Osteocyte (in vitro differentiated cells): Measurements from ENCODE around the gene INCA1. TPM values are rescaled to one million over a fixed set of nuclear protein-coding genes. Genes with fewer than 3 reads are reported as not detected.

ENCODE experiments used
- DNase-seq: peaks from one replicate; pipeline ENCODE4 v3.0.0; 2021; ENCODE audit warnings: mixed read lengths; ENCODE audit not compliant: unreplicated experiment; ENCODE audit errors: extremely low spot score
- H3K27ac Mint-ChIP-seq: one replicate; pipeline ENCODE4 v1.8.0; 2021; ENCODE audit warnings: mild to moderate bottlenecking, mixed read lengths; ENCODE audit not compliant: unreplicated experiment
- H3K27me3 Mint-ChIP-seq: one replicate; pipeline ENCODE4 v1.8.0; 2021; ENCODE audit warnings: mixed read lengths; ENCODE audit not compliant: unreplicated experiment
- H3K36me3 Mint-ChIP-seq: one replicate; pipeline ENCODE4 v1.8.0; 2021; ENCODE audit warnings: mixed read lengths; ENCODE audit not compliant: unreplicated experiment
- H3K4me1 Mint-ChIP-seq: one replicate; pipeline ENCODE4 v1.8.0; 2021; ENCODE audit warnings: mixed read lengths; ENCODE audit not compliant: unreplicated experiment
- H3K4me3 Mint-ChIP-seq: one replicate; pipeline ENCODE4 v1.8.0; 2021; ENCODE audit warnings: mild to moderate bottlenecking, moderate library complexity, mixed read lengths; ENCODE audit not compliant: unreplicated experiment
- H3K9me3 Mint-ChIP-seq: one replicate; pipeline ENCODE4 v1.8.0; 2021; ENCODE audit warnings: mixed read lengths; ENCODE audit not compliant: unreplicated experiment
- CTCF ChIP-seq: fragments of 200-600 bp; sonication (generic); IDR thresholded peaks from 2 replicates; pipeline ENCODE4 v1.5.0; 2021; ENCODE audit warnings: antibody characterized with exemption, mild to moderate bottlenecking, moderate library complexity
- total RNA-seq: library from RNA; stranded (reverse); gene quantifications from 2 replicates; pipeline ENCODE4 v1.2.1, GENCODE V29; 2021

The INCA1 gene
- total RNA-seq, 1 donor from 2014 or later: 1.8 TPM

DNA sequence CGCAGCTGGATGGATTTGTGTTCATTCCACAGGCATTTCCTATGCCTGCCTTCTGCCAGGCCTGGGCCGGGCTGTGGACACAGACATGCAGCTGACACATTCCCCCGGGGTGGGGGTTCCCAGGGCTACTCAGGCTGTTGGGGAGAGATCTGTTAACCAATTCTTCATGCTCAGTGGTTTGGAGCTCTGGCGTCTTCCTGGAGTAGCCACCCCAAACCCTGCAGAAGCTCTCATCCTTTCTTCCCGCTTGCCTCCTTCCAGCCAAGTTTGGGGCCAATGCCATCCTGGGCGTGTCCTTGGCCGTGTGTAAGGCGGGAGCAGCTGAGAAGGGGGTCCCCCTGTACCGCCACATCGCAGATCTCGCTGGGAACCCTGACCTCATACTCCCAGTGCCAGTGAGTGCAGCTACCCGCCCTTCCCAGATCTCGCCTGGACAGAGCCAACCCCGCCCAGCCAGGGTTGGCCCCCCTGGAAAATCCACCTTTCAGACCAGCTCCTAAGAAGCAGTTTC is 43.8 kb downstream of the INCA1 start:
- peaks cover 28% of the 10 kb centered on the region for H3K4me1 Mint-ChIP-seq
- no peaks in the 10 kb centered on the region for H3K36me3 Mint-ChIP-seq
- H3K27ac Mint-ChIP-seq: peak overlapping the region; percentile 61
- DNase-seq: no peak
- no peak for TF ChIP-seq CTCF
- no peaks in the 10 kb centered on the region for H3K9me3 Mint-ChIP-seq
- H3K4me3 Mint-ChIP-seq: no peak overlapping the region
- no peaks in the 10 kb centered on the region for H3K27me3 Mint-ChIP-seq

GRCh38 chr17:4951486-4951885 is 45.8 kb downstream of the INCA1 start:
- Mint-ChIP-seq H3K9me3 (no peaks in the 10 kb centered on the region), H3K36me3 (peaks cover 5% of the 10 kb centered on the region), H3K4me1 (peaks cover 34% of the 10 kb centered on the region), H3K27ac (no peak overlapping the region), H3K27me3 (no peaks in the 10 kb centered on the region), H3K4me3 (peak overlapping the region; percentile 65)
- TF ChIP-seq CTCF: no peak
- no peak for DNase-seq

DNA sequence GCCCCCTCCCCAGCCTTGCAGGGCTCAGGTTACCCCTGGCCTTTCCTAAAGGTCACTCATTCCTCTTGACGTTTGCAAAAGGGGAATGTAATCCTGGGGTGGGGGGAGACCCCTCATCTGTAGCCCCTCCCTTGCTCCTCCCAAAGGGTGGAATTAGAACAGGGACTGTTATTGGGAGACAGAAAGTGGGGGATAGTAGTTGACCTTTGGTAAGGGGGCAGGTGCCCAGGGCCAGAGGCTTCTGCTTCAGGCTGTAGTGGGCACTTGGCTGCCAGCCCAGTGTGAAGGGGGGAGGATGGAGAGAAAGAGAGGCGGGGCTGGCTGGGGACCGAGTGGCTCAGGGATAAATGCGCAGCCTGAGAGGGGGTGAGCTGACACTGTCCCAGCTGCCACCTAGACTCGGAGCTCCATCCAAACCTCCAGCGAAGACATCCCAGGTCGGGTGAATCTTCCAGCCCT is 46.5 kb downstream of the INCA1 start, which contains the start of gene ENO3:
Gene ENO3, plus strand, starts transcription at position 374 of the 459 bp plus-strand sequence. CDS start 711 bp downstream, outside the sequence.
- Mint-ChIP-seq H3K4me3 (peak within 1 kb of the TSS; percentile 65), H3K27me3 (no peaks in the 10 kb centered on the region), H3K27ac (peak within 1 kb of the TSS; percentile 76), H3K9me3 (no peaks in the 10 kb centered on the region), H3K36me3 (peaks cover 5% of the 10 kb centered on the region), H3K4me1 (peaks cover 40% of the 10 kb centered on the region)
- no peak for TF ChIP-seq CTCF
- DNase-seq: no peak

DNA sequence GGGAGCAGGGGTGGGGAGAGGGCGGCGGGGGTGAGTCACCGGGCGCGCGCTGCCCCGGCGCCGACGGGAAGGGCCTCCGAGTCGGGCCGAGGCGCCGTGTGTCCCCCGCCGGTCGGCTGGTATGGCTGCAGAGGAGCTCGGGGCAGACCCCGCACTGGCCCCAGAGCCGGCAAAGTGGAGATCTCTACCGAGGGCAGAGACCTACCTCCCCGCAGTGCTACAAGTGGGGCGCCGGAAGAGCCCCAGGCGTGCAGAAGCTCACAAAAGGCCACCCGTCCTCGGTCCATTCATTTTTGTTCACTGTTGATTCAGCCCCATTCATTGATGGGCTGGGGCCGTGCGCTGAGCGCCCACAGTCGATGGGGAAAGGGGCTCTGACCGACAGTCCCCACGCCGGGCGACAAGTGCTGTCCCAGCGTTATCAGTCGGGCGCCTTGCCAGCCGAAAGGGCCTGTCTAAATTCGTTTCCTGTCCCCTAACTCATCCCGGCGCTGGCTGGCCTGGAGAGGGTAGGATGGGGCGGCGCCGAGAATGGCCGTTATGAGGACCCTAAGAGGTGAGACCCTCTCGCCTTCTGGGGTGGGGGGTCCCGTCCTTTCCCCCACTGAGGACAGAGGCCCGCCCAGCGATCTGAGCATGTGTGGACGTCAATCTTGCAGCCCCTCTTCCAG is 47.1 kb downstream of the INCA1 start:
- Mint-ChIP-seq H3K9me3 (no peaks in the 10 kb centered on the region), H3K4me1 (peaks cover 46% of the 10 kb centered on the region)

More for the DNA sequence above, 47.1 kb downstream of the INCA1 start:
- Mint-ChIP-seq H3K4me3 (peak overlapping the region; percentile 65), H3K27me3 (no peaks in the 10 kb centered on the region), H3K27ac (peak overlapping the region; percentile 76), H3K36me3 (peaks cover 10% of the 10 kb centered on the region)
- TF ChIP-seq CTCF: no peak
- DNase-seq: no peak
